HG02885 (cell line): ENCODE measurements around the gene HBM.
"Not testable (repeated sequence)": the region's sequence is repeated elsewhere in the genome, so short reads cannot be mapped to it uniquely, and the experiment has no call there.

Experiments used
- ATAC-seq: cut with Tn5 transposase; IDR thresholded peaks from one replicate; pipeline ENCODE4 v1.9.1; 2021; ENCODE audit warnings: mild to moderate bottlenecking; ENCODE audit not compliant: unreplicated experiment, poor library complexity

HBM gene

DNA sequence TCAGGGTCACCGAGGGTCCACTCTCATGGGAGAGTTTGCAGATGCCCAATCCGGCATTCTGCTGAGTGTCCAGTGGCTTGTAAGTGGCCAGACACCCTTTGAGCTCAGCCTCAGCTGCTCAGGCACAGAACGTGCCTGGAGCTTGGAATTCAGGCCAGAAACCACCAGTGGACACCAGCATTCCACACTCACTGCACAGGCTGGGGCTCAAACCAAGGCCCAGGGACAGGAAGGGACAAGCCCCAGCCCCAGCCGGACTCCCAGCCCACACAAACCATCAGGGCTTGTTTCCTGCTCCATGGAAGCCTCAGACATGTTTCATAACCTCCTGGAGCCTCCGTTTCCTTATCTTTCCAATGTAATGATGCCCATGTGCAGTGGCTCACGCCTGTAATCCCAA lies 22.3 kb upstream of the HBM start:
- no peak for ATAC-seq

DNA sequence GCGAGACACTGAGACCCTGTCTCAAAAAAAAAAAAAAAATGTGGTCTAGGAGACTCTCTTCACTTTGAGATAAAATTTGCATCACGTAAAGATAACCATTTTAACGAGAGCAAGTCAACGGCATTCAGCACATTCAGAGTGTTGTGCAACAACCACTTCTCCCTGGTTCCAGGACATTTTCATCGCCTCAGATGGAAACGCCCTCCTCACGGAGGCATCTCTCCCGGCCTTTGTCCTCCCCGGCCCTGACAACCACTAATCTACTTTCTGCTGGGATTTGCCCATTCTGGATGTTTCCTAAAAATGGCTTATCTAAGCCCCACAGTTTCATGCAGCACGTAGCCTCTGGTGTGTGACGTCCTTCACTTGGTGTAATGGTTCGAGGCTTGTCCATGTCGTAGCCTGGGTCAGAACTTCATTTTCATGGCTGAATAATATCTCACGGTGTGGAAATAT lies 21.0 kb upstream of the HBM start:
- ATAC-seq = no peak

DNA sequence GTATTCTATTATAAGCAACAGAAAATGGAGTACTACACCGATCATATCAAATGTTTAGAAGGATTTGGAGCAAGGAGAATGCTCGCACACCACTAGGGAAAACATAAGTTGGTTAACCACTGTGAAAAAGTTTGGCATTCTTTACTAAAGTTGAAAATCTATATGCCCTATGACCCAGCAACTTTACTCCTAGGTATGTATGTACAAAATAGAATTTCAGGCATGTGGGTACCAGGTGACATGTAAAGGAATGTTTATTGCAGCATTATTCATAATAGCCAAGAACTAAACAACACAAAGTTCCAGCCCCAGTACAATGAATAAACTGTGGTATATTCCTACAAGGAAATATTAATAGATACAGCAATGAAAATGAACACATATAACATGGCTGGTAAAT lies 19.1 kb upstream of the HBM start:
- no peak for ATAC-seq

DNA sequence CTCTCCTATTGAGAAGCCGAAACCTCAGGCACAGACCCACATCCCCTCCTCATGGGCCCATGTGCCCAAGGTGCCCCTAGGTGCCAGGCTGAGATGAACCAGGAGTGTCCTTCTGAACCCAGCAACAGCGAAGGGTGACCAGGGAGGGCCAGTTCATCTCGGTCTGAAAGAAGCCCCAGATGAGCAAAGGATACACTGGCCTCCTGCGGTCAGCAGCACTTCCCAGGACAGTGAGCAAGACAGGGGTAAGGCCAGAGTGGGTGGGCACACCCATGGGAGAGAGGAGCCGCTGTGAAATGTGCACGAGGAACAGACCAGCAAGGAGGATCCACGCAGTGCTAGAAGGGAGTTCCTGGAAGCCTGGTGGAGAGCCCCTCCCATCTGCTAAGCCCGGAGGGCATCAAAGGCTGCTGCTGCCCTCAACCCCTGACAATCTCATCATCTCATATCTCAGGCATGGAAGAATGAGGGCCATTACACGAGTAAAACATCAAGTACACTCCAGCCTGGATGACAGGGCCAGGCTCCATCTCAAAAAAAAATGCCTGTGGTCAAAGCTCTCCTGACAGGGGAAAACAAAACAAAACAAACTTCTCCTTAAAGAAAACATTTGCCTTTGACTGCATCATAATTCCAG lies 16.6 kb upstream of the HBM start:
- no peak for ATAC-seq

DNA sequence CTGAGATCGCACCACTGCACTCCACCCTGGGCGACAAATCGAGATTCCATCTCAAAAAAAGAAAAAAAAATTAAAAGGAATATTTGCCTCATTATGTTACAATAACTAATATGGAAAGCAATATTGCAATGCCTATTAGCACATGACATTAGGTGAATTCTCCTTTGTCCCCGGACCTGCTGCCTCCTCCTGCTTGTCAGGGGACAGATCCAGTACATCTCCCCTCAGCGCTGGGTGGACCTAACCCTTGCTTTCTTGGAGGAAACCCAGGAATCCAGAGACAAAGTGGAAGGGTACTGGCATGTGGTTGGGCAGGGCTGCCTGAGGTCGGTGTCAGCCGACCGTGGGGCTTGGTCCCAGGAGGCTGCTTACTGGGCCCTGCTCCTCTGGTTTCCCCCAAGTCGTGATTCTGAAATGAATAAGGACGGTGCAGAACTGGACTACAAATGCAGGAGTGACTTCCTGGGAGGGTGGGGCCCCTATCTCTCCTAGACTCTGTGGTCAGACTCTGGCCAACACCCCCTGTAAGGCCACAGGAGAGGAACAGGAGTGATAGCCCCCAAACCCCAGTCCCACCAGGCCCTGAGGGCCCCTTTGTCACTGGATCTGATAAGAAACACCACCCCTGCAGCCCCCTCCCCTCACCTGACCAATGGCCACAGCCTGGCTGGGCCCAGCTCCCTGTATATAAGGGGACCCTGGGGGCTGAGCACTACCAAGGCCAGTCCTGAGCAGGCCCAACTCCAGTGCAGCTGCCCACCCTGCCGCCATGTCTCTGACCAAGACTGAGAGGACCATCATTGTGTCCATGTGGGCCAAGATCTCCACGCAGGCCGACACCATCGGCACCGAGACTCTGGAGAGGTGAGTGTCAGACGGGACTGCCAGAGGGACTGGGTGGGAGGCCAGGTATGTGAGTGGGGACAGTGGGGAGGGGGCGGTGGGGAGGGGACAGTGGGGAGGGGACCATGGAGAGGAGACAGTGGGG lies 13.3 kb upstream of the HBM start, which contains the start of gene HBZ:
Gene HBZ (plus strand): TSS at position 504 of the 988 bp plus-strand sequence. CDS start 266 bp downstream, at position 770.
- ATAC-seq = no peak

DNA sequence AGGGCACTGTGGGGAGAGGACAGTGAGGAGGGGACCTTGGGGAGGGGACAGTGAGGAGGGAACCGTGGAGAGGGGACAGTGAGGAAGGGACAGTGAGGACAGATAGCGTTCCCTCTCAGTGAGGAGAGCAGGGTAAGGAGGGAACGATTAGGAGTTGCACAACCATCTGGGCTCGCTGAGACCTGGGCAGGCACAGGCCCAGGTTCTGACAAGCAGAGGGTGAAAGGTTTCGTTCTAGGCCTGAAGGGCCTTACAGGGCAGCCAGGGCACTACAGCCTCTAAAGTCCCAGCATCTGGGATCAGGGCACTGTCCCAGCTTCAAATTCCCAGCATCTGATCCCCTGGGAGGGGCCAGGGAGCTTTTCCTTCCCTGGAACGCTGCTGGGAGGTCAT lies 12.7 kb upstream of the HBM start:
- ATAC-seq = not testable (repeated sequence)

DNA sequence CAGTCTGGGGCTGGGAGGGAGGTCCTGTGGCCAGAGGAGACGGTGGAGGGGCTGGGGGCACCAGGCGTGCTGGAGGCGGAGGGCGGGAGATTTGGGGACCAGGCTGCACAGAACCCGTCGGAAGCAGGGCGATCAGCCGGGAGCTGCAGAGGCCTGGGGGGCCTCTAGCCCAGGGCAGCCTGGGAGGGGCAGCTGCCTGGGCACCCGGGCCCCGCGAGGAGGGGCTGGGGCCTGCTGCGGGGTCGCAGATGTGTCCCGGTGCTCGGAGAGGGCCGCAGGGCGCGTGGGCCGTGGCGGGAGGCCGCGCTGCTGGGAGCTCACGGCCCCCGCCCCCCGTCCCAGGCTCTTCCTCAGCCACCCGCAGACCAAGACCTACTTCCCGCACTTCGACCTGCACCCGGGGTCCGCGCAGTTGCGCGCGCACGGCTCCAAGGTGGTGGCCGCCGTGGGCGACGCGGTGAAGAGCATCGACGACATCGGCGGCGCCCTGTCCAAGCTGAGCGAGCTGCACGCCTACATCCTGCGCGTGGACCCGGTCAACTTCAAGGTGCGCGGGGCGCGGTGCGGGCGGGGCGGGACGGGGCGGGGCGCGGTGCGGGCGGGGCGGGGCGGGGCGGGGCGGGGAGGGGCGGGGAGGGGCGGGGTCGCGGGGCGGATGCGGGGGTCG lies 12.1 kb upstream of the HBM start:
- ATAC-seq = not testable (repeated sequence)

DNA sequence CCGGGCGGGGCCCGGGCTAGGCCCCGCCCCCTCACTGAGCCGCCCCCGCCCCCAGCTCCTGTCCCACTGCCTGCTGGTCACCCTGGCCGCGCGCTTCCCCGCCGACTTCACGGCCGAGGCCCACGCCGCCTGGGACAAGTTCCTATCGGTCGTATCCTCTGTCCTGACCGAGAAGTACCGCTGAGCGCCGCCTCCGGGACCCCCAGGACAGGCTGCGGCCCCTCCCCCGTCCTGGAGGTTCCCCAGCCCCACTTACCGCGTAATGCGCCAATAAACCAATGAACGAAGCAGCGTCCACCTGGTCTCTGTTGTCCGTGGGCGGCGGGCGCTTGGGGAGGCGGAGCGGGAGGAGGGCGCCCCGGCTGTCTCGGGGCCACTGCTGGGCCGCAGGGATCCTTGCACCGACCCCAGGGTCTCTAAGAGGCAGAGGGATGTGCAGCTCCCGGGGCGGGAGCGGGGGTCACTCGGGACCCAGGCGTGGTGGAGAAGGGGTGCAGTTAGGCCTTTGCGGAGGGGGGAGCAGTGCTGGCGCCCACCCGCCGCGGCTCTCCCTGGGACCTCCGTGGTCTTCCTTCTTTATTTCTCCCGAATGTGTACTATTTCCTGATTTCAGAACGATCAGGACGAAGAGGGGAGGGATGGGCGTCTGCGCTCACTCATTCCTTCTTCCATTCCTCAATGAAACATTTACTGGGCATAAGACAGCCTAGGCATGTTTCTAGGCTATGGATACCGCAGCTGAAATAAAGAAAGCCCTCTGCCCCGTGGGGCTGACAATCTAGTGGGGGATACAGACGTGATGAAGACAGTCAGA lies 11.4 kb upstream of the HBM start:
- no peak for ATAC-seq

DNA sequence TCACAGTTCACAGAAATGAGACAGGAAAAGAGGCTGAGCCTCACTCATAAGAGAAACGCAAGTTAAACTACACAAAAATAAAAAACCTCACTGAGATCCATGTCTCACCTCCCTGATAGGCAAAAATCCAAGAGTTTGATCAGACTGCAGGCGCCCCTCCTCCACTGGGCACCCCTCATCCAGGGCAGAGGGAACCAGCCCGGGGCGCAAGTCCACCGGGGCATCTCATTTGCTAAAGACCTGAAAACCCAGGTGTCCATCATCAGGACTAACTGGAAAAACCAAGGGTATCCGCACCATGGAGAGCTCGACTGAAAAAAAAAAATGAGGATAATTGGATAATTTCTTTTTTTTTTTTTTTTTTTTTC lies 10.8 kb upstream of the HBM start:
- no peak for ATAC-seq

DNA sequence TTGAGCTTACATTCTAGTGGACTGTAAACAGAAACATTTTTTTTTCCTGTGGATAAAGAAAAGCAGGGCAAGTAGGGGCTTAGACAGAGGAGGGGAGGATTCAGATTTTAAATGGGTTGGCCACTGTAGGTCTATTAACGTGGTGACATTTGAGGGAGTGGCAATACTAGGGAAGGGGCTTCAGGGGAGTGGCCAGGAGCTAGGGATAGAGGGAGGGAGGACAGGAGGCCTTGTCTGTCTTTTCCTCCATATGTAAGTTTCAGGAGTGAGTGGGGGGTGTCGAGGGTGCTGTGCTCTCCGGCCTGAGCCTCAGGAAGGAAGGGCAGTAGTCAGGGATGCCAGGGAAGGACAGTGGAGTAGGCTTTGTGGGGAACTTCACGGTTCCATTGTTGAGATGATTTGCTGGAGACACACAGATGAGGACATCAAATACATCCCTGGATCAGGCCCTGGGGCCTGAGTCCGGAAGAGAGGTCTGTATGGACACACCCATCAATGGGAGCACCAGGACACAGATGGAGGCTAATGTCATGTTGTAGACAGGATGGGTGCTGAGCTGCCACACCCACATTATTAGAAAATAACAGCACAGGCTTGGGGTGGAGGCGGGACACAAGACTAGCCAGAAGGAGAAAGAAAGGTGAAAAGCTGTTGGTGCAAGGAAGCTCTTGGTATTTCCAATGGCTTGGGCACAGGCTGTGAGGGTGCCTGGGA lies 6.5 kb upstream of the HBM start:
- ATAC-seq = no peak

DNA sequence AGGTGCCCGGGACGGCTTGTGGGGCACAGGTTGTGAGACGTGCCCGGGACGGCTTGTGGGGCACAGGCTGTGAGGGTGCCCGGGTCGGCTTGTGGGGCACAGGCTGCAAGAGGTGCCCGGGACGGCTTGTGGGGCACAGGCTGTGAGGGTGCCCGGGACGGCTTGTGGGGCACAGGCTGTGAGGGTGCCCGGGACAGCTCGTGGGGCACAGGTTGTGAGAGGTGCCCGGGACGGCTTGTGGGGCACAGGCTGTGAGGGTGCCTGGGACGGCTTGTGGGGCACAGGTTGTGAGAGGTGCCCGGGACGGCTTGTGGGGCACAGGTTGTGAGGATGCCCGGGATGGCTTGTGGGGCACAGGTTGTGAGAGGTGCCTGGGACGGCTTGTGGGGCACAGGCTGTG lies 5.5 kb upstream of the HBM start:
- ATAC-seq = not testable (repeated sequence)

DNA sequence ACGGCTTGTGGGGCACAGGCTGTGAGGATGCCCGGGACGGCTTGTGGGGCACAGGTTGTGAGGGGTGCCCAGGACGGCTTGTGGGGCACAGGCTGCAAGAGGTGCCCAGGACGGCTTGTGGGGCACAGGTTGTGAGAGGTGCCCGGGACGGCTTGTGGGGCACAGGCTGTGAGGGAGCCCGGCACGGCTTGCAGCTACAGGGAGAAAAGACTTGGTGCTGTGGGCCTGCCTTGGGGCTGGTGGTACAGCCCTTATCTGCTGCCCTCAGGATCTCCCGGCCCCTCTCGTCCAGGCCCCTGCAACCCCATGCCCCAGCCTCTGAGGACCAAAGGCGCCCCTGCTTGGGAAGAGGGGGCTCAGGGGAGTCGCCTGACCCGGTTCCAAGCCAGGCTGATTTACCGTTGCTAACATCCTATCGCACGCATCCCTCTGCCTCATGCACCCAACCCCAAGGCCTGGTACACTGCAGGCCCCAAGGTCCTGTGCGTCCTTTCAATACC lies 5.0 kb upstream of the HBM start:
- ATAC-seq = no peak

DNA sequence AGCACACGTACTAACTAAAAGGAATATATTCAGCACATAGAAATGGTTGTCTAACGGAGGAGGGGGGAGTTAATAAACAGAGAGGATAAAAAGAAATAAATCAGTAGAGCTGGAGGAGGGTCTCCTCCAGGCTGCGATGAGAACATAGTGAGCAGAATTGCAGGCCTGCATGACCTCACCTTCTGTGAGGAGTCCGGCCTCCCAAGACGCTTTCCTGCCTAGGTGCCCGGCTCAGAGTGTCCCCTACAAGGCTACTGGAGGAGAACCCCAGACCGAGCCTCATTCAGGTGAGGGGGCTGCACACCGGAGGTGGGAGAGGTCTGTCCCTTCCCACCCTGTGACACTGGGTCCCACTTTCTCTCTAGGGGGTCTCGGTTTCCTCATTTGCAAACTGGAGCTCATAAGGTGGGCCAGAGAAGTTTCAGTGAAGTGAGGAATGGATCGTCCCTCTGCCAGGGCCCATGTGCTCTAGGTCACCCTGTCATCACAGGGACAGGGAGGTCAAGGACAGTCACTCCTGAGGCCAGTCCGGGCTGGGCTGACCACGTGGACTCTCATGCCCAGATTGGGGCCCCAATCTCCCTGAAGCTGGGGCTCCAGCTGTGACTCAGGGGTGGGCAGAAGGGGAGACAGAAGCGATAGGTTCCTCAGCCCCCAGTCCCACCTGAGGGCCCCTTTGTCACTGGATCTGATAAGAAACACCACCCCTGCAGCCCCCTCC lies 3.3 kb upstream of the HBM start:
- ATAC-seq = no peak

DNA sequence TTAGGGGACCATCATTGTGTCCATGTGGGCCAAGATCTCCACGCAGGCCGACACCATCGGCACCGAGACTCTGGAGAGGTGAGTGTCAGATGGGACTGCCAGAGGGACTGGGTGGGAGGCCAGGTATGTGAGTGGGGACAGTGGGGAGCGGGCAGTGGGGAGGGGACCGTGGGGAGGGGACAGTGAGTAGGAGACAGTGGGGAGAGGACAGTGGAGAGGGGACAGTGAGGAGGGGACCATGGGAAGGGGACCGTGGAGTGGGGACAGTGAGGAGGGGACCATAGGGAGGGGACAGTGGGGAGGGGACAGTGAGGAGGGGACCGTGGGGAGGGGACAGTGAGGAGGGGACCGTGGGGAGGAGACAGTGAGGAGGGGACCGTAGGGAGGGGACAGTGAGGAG lies 2.6 kb upstream of the HBM start:
- not testable (repeated sequence) for ATAC-seq

DNA sequence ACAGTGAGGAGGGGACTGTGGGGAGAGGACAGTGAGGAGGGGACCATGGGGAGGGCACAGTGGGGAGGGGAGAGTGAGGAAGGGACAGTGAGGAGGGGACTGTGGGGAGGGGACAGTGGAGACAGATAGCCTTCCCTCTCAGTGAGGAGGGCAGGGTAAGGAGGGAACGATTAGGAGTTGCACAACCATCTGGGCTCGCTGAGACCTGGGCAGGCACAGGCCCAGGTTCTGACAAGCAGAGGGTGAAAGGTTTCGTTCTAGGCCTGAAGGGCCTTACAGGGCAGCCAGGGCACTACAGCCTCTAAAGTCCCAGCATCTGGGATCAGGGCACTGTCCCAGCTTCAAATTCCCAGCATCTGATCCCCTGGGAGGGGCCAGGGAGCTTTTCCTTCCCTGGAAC lies 2.1 kb upstream of the HBM start:
- ATAC-seq = not testable (repeated sequence)

DNA sequence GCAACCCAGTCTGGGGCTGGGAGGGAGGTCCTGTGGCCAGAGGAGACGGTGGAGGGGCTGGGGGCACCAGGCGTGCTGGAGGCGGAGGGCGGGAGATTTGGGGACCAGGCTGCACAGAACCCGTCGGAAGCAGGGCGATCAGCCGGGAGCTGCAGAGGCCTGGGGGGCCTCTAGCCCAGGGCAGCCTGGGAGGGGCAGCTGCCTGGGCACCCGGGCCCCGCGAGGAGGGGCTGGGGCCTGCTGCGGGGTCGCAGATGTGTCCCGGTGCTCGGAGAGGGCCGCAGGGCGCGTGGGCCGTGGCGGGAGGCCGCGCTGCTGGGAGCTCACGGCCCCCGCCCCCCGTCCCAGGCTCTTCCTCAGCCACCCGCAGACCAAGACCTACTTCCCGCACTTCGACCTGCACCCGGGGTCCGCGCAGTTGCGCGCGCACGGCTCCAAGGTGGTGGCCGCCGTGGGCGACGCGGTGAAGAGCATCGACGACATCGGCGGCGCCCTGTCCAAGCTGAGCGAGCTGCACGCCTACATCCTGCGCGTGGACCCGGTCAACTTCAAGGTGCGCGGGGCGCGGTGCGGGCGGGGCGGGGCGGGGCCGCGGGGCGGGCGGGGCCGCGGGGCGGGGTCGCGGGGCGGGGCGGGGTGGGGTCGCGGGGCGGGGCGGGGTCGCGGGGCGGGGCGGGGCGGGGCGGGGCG lies 1.5 kb upstream of the HBM start:
- not testable (repeated sequence) for ATAC-seq

DNA sequence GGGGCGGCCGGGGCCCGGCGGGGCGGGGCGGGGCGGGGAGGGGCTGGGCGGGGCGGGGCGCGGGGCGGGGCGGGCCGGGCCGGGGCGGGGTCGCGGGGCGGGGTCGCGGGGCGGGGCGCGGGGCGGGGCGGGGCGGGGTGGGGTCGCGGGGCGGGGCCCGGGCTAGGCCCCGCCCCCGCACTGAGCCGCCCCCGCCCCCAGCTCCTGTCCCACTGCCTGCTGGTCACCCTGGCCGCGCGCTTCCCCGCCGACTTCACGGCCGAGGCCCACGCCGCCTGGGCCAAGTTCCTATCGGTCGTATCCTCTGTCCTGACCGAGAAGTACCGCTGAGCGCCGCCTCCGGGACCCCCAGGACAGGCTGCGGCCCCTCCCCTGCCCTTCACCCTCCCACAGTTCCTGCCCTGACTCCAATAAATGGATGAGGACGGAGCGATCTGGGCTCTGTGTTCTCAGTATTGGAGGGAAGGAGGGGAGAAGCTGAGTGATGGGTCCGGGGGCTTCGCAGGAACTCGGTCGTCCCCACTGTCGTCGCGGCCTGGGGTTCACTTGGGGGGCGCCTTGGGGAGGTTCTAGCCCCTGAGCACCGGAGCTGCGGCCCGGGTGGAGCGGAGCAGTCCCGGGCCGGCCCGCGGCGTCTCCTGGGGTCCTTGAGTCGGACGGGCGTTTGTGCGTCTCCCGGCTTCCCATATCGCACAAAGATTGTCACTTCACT lies 795 bp upstream of the HBM start:
- ATAC-seq = no peak
